Epidermal melanocyte (primary cell): ENCODE measurements around the gene ASCL2.
"Not testable (repeated sequence)": the region's sequence is repeated elsewhere in the genome, so short reads cannot be mapped to it uniquely, and the experiment has no call there.

Source experiments
- DNase-seq: peaks from one replicate; pipeline ENCODE4 v3.0.0; 2011; ENCODE audit warnings: low spot score; ENCODE audit not compliant: insufficient read length

ASCL2 gene

GRCh38 chr11:2298131-2298794 is 27.9 kb upstream of the ASCL2 start:
- no peak for DNase-seq

DNA sequence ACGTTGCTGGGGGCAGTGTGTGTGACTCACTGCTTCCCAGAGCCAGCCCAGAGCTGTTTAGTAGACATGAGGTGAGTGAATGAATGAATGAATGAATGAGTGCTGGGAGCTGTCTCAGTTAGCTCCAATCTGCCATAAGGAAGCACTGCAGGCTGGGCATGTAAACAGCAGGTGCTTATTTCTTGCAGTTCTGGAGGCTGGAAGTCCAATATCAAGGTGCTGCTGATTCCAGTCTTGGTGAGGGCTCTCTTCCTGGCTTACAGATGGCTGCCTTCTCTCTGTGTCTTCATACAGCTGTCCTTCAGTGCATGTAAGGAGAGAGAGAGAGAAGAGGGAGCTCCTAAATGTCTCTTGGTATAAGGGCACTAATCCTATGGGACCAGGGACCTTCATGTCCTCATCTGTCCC is 27.2 kb upstream of the ASCL2 start:
- DNase-seq = no peak

- no peak for DNase-seq
Observed at GRCh38 chr11:2296913-2297622, 26.7 kb upstream of the ASCL2 start.

GRCh38 chr11:2295971-2296912 is 25.9 kb upstream of the ASCL2 start:
- no peak for DNase-seq

DNA sequence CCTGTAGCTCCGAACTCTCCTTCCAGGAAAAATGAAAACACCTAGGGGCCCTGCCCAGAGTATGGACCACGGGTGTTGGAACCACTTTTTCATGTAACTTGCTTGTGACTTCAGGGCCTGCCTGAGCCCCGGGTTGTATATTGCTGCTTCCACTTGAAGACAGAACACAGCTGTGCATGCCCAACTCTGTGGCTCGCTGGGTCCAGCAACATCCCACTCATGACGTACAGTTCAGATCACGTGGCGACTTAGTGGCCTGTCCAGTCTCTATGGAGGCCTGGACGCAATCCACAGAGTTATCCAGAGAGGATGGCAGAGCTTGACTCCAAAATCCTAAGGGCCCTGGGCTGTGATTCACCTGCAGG is 24.5 kb upstream of the ASCL2 start:
- DNase-seq = no peak

- no peak for DNase-seq
Observed at GRCh38 chr11:2293984-2294925, 23.9 kb upstream of the ASCL2 start.

GRCh38 chr11:2293531-2293971 is 23.2 kb upstream of the ASCL2 start:
- no peak for DNase-seq

- no peak for DNase-seq
Observed at GRCh38 chr11:2290351-2290841, 20.0 kb upstream of the ASCL2 start.

- no peak for DNase-seq
Observed at GRCh38 chr11:2289859-2290258, 19.5 kb upstream of the ASCL2 start.

- no peak for DNase-seq
Observed at GRCh38 chr11:2289350-2289749, 19.0 kb upstream of the ASCL2 start.

DNA sequence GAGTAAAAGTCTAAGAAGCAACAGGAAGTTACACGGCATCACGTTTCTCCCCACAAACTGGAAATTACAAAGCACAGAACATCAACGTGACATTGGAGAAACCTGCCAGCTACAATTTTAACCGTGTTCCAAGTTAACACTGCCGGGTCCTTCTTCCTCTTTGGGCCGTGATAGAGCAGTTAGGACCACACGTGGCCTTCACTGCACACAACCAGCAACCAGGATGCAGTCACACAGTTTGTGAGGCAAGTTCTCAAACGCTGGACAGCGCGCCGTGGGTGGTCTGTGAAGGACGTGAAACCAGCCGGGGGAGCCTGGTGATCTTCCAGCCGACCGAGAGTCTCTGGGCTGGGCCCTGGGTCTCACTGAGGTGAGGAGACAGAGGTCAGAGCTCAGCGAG is 16.7 kb upstream of the ASCL2 start:
- no peak for DNase-seq

GRCh38 chr11:2286350-2286749 is 16.0 kb upstream of the ASCL2 start:
- DNase-seq = not testable (repeated sequence)

- no peak for DNase-seq
Observed at GRCh38 chr11:2280208-2280607, 9.8 kb upstream of the ASCL2 start.

DNA sequence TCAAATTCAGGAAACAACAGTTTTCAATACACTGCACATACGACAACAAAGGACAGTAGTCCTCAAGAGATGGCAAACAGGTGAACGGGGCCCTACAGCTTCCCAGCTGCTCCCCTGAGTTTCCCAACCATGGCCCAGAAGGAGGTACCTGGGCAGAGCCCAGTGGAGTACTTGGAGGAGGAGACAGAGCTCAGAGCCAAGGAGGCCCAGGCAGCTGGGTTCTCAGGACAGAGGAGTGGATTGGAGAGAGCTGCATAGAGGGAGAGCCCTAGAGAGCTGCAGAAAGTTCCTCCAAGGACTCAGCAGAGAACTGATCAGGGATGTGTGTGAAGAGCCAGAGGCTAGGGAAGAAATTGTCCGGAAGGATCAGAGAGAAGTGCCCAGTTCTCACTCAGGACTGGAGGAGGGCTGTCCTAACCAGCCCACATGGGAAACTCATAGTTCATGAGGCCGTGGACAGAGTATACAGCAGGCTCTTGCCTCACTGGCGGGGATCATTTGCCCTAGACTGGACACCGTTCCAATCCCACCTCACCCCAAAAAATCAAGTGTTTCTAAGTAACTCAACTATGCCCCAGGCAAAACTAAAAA is 7.6 kb upstream of the ASCL2 start:
- DNase-seq = no peak

- DNase-seq = no peak
Observed at GRCh38 chr11:2277008-2277346, 6.6 kb upstream of the ASCL2 start.

GRCh38 chr11:2276280-2277007 is 6.1 kb upstream of the ASCL2 start:
- no peak for DNase-seq

DNA sequence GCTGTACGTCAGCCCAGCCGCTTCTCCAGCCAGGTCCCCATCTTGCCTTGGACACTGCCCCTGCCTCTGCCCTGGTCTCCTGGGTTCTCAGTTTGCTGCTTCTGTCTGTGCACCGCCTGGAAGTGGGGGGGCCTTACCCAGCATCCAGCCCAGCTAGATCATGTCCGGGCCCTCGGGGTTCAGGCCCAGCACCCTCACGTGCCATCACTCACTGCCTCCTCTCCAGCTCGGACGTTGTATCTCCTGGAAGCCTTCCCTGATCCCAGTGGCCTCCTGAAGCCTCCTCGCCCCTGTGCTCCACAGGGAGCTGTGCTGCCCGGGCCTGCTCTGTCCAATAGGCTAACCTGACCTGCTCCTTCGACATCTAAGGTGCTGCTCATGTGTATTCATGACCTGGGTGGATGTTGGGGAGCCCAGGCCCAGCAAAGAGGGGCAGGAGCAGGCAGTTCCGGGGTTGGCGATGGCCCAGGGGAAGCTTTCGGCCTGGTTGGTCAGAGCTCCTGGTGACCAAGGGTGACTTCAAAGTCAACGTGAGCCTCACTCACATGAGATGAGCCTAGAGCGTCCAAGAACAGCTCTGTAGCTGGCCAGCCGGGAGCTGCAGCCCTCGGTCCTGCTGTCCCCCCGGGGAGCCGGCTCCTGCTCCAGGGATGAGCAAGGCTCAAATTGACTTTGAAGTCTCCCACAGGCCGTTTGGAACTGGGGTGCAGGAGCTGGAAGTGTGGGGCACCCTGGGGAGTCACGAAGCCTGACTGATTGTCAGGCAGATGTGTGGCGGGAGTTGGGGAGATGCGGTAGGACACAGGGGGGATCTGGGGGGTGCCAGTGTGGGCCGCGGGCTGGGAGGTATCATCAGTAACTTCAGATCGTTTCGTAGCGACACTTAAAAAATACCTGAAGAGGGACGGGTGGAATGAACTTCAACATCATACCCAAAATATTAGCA is 5.2 kb upstream of the ASCL2 start:
- no peak for DNase-seq

GRCh38 chr11:2273771-2274170 is 3.4 kb upstream of the ASCL2 start:
- DNase-seq = no peak

DNA sequence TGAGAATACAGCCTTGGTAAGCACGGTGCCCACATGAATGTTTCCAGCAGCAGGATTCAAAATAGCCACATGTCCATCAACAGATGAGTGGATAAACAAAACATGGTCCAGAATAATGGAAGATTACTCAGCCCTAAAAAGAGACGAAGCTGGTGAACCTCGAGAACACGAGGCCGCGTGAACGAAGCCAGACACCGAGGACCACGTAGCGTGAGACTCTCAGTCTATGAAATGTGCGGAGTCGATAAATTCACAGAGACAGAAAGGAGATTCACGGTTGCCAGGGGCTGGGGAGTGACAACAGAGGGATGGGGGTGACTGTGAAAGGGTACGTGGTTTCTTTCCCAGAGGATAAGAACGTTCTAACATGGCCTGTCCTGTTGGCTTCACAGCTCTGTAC is 2.9 kb upstream of the ASCL2 start:
- DNase-seq = no peak
